ENCODE results near the gene CLDND1.

DNA sequence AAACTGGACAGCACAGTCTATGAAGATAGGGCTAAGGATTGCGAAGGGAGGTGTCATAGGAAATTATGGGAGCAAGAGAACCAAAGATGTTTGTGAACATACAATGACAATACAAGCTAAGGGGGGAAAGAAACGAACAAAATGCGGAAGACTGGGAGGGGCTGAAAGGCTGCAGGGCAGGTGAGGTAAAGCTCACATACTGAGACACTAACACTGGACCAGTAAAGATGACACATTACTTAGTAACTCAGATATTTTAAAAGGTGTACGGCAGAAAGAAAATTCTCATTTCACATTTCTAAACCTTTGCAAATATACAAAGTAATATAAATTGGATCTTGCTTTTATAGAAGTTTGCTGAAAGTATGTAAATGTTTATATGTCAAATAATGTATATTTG, 10.1 kb downstream of the CLDND1 start:
- TF ChIP-seq, protein P1, sequence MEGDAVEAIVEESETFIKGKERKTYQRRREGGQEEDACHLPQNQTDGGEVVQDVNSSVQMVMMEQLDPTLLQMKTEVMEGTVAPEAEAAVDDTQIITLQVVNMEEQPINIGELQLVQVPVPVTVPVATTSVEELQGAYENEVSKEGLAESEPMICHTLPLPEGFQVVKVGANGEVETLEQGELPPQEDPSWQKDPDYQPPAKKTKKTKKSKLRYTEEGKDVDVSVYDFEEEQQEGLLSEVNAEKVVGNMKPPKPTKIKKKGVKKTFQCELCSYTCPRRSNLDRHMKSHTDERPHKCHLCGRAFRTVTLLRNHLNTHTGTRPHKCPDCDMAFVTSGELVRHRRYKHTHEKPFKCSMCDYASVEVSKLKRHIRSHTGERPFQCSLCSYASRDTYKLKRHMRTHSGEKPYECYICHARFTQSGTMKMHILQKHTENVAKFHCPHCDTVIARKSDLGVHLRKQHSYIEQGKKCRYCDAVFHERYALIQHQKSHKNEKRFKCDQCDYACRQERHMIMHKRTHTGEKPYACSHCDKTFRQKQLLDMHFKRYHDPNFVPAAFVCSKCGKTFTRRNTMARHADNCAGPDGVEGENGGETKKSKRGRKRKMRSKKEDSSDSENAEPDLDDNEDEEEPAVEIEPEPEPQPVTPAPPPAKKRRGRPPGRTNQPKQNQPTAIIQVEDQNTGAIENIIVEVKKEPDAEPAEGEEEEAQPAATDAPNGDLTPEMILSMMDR (IDR thresholded peaks at IDR 0.05), result no peak
- TF ChIP-seq POLR2A (IDR thresholded peaks at IDR 0.05) (no peak), EP300 (IDR thresholded peaks at IDR 0.05) (no peak)

Measured in ovary (tissue), 3 donors.